ENCODE results near the gene GRIA1. TPM values are rescaled to one million over a fixed set of nuclear protein-coding genes. Genes with fewer than 3 reads are reported as not detected.

Gene GRIA1
- total and polyA plus RNA-seq, 2 of the 4 experiments (the other 2 are of a cell fraction): 0.48 to 1.3 TPM

DNA sequence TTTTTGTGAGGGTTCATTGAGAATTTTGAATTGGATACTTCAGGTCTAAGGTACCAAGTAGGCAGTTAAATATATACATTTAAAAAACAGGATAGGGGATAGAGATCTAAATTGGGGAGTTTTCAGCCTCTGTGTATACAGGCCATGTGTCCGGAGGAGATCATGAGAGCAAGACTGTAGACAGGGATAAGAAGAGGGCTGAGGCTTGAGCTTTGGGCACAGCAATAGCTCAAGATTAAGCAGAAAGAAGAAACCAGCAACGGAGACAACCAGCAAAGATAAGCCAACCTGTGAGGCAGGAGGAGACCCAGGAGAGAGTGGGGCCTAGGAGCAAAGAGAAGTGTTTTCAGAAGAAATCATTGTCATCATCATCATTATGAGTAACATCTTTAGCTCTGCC, 258.4 kb downstream of the GRIA1 start:
- dilution Hi-C loops (cut with HindIII; ENCODE audit: low sequenced_read_pairs, unreplicated experiment): no loop called here

More for the DNA sequence above, 258.4 kb downstream of the GRIA1 start:
- Histone ChIP-seq H3K4me2 (ENCODE audit: low read depth, low read length) (no peak overlapping the region), H3K9me3 (ENCODE audit: control insufficient read depth, insufficient read depth, low read length) (no peaks in the 10 kb centered on the region), H2AFZ (replicated peaks; ENCODE audit: low read length, poor library complexity) (no peak overlapping the region), H4K5ac (ENCODE audit: low read depth, low read length) (no peak overlapping the region), H3K36me3 (ENCODE audit: control insufficient read depth, insufficient read depth, low read length) (no peaks in the 10 kb centered on the region), H4K8ac (ENCODE audit: low read depth in 2 of 2, low read length in 2 of 2) (no peak overlapping the region), H3K27ac (ENCODE audit: insufficient read depth, low read length) (no peak overlapping the region), H4K91ac (ENCODE audit: insufficient read depth, low read depth, low read length) (no peak overlapping the region), H2BK15ac (ENCODE audit: low read depth, low read length) (no peak overlapping the region), H3K23ac (ENCODE audit: low read depth, low read length) (no peak overlapping the region), H3K9me1 (ENCODE audit: insufficient read depth, low read length) (no peaks in the 10 kb centered on the region), H3K9ac (ENCODE audit: low read depth, low read length) (no peak overlapping the region), H3K18ac (ENCODE audit: low read depth, low read length) (no peak overlapping the region), H3K27me3 (ENCODE audit: control insufficient read depth, insufficient read depth, low read length) (no peaks in the 10 kb centered on the region), H2BK20ac (ENCODE audit: low read depth, low read length) (no peak overlapping the region), H3K4me1 (ENCODE audit: control insufficient read depth, insufficient read depth, low read length) (peaks cover 2% of the 10 kb centered on the region; the same call in 1 of the 2 replicates), H2AK9ac (replicated peaks; ENCODE audit: low read depth, low read length, poor library complexity) (no peak overlapping the region), H2AK5ac (ENCODE audit: low read depth, low read length) (no peak overlapping the region), H4K20me1 (ENCODE audit: insufficient read depth, low read length) (no peaks in the 10 kb centered on the region), H3K4me3 (ENCODE audit: insufficient read depth, low read depth, low read length) (no peak overlapping the region), H3K4ac (ENCODE audit: low read depth, low read length) (no peak overlapping the region), H3K79me1 (ENCODE audit: low read depth in 1 of 2, low read length in 2 of 2) (no peaks in the 10 kb centered on the region), H3K14ac (replicated peaks; ENCODE audit: low read depth, low read length) (no peak overlapping the region), H3K56ac (ENCODE audit: extremely low read depth, insufficient read depth, low read length) (no peak overlapping the region), H2BK5ac (ENCODE audit: low read depth, low read length, poor library complexity, severe bottlenecking) (no peak overlapping the region), H2BK120ac (ENCODE audit: low read depth, low read length) (no peak overlapping the region)
- in situ Hi-C loops (cut with MboI; ENCODE audit: low sequenced_read_pairs) (no loop called here), intact Hi-C loops (cut with micrococcal nuclease) (no loop called here)
- ChIA-PET CTCF (interaction anchor here (0.5 kb wide), 1 partner anchor 1826 kb away, joined by 3 read pairs; no protein-coding TSS in a partner anchor), POLR2A (ENCODE audit: unreplicated experiment) (no interaction called here)
- TF ChIP-seq CHD1 (IDR thresholded peaks at IDR 0.05; ENCODE audit: low read depth, low read length) (no peak), RFX5 (IDR thresholded peaks at IDR 0.05; ENCODE audit: low read depth, low read length) (no peak), RCOR1 (IDR thresholded peaks at IDR 0.05; ENCODE audit: insufficient replicate concordance, low read length) (no peak), NFE2L2 (IDR thresholded peaks at IDR 0.05; ENCODE audit: low read depth, low read length) (no peak), MXI1 (IDR thresholded peaks at IDR 0.05; ENCODE audit: borderline replicate concordance, low read depth, low read length) (no peak), CEBPB (IDR thresholded peaks at IDR 0.05; ENCODE audit: low read depth, low read length) (no peak), RAD21 (IDR thresholded peaks at IDR 0.05; ENCODE audit: low read length) (no peak)
- TF ChIP-seq, protein P1, sequence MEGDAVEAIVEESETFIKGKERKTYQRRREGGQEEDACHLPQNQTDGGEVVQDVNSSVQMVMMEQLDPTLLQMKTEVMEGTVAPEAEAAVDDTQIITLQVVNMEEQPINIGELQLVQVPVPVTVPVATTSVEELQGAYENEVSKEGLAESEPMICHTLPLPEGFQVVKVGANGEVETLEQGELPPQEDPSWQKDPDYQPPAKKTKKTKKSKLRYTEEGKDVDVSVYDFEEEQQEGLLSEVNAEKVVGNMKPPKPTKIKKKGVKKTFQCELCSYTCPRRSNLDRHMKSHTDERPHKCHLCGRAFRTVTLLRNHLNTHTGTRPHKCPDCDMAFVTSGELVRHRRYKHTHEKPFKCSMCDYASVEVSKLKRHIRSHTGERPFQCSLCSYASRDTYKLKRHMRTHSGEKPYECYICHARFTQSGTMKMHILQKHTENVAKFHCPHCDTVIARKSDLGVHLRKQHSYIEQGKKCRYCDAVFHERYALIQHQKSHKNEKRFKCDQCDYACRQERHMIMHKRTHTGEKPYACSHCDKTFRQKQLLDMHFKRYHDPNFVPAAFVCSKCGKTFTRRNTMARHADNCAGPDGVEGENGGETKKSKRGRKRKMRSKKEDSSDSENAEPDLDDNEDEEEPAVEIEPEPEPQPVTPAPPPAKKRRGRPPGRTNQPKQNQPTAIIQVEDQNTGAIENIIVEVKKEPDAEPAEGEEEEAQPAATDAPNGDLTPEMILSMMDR (conservative IDR thresholded peaks at IDR 0.05; ENCODE audit: low read depth, low read length): no peak
- BruUV-seq (replicated peaks): no TSS peak
- ATAC-seq (ENCODE audit: low read depth) (no peak), DNase-seq (no peak)
- no CpG with 5 or more reads among the region's 2 CpGs for WGBS, 2 experiments (ENCODE audit: extremely low coverage in 2 of 2, insufficient read length in 1 of 2)
